GM12872 (cell line): ENCODE data around the gene HLF.

Experiments used
- TF ChIP-seq, protein P1 (sequence below): IDR thresholded peaks from 3 replicates; pipeline ENCODE4 v1.5.1; 2011; ENCODE audit warnings: low read depth, mild to moderate bottlenecking, low read length, moderate library complexity; ENCODE audit not compliant: insufficient read depth

Gene HLF

DNA sequence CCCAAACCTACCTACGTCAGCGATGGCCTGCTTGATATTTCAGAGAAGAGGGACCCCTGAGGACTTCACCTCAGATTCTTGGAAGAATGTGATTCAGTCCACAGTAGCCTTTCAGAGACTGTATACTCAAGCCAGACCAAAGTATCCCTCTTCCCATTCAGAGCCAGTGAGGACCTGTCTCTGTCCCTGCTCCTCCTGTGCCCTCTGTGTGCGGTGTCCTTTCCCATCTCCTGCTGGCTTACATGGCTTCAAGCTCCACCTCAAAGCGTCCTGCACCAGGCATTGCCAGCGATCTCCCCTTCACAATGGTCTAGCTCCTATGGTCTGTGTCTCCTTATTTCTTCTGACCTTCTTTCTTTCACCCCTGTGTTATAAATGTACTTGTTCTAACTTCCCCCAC, 39.5 kb upstream of the HLF start:
- TF ChIP-seq, protein P1, sequence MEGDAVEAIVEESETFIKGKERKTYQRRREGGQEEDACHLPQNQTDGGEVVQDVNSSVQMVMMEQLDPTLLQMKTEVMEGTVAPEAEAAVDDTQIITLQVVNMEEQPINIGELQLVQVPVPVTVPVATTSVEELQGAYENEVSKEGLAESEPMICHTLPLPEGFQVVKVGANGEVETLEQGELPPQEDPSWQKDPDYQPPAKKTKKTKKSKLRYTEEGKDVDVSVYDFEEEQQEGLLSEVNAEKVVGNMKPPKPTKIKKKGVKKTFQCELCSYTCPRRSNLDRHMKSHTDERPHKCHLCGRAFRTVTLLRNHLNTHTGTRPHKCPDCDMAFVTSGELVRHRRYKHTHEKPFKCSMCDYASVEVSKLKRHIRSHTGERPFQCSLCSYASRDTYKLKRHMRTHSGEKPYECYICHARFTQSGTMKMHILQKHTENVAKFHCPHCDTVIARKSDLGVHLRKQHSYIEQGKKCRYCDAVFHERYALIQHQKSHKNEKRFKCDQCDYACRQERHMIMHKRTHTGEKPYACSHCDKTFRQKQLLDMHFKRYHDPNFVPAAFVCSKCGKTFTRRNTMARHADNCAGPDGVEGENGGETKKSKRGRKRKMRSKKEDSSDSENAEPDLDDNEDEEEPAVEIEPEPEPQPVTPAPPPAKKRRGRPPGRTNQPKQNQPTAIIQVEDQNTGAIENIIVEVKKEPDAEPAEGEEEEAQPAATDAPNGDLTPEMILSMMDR, result no peak

DNA sequence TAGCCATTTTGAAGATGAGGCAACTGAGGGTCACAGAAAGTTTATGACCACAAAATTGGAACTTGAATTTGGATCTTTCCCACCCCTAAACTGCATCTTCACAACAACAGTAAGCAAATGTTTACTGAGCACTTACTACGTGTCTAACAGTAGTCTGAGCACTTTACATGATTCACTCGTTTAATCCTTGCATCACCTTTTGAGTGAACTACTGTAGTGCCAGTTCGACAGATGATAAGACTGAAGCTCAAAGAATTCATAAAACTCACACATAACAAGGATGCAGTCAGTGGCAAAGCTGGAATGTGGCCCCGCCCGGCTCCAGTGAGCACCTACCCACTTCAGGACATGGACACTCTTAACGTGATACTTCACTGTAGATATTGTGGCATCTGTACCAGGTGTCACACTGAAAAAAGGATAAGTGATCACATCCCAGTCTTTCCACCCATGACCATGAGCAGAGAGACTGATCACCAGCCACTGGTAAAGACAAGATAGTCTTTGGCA, 36.0 kb upstream of the HLF start:
- TF ChIP-seq, protein P1, result no peak

DNA sequence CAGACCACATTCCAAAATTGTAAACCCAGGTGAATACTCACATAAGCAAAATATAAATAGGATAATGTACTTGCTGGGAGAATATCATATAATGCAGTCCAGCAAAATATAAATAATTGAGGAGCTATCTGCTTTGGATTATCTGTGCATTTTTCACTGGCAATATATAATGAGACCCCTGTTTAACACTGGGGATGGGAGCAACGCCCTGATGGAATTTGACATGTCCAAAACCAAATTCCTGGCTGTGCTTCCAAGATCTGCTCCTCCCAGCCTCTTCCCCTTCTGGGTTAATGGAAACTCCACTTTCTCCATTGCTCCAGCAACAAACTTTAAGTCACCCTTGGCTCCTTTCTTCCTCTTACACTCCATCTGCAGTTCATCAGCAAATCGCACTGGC, 35.5 kb upstream of the HLF start:
- TF ChIP-seq, protein P1, result no peak

DNA sequence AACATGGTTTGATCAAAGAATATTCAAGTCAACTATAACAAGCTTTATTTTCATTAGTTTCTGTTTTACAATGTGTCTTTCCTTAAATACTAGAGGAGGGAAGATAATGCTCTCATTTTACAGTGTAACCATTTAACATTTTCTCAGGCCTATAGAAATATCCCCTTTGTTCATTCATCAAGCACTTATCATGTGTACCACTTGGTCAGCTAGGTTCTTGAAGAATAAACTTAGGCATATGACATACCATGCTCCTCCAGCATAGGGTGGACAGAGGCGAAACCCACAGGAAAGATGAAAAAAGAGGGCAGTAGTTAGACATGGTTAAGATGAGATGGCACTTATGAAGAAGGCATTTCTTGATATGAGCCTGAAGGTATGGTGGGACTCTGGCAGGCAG, 34.0 kb upstream of the HLF start:
- TF ChIP-seq, protein P1, result no peak

DNA sequence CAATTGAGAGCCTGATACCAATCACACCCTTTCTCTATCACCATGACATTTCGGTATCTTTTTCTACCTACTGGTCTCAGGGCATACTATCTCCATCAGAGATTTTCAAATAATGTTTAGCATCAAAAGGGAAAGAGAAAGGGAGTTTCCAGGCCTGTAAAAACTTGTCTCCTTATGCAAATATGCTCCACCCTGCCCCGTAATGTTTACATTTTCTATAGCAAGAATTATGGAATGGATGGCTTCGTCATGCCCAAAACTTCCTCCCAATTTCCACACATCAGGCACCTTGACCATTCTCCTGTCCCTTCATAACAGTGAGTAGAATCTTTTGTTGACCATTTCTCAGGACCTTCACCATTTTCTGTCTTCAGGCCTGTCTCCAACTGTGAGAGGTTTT, 30.9 kb upstream of the HLF start:
- TF ChIP-seq, protein P1, result no peak

DNA sequence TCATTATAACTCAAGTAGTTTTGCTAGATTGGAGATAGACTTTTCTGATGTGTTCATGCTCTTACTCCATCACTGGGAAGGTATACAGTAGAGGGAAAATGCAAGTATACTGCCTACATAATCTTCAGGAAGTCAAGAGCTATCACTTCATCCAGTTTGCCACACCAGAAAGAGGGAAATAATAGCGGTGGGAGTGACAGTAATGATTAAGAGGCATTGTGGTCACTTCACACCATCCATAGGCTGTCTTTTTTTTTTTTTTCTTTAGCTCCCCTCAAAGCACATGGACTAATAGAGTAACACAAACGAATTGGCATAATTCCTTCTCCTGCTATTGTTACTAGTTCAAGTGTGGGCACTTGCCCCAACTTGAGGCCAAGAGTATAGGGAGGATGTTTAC, 28.4 kb upstream of the HLF start:
- TF ChIP-seq, protein P1, result no peak

DNA sequence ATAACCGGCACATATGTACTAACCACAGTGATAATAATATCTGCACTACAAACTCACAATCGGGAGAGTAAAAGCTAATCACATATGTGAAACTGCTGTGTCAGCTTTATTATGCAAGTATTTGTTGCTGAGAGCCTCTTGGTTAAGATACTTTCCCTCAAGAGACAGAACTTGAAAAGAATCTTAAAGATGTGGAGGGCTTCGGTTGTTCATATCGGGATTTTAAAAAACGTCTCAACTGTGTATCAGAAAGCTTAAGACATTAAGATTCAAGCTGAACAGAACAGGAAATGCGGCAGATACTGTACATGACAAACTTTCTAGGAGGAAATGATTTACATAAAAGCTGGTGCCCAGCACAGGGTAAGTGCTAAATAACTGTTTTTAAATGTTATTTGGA, 27.5 kb upstream of the HLF start:
- TF ChIP-seq, protein P1, result no peak

DNA sequence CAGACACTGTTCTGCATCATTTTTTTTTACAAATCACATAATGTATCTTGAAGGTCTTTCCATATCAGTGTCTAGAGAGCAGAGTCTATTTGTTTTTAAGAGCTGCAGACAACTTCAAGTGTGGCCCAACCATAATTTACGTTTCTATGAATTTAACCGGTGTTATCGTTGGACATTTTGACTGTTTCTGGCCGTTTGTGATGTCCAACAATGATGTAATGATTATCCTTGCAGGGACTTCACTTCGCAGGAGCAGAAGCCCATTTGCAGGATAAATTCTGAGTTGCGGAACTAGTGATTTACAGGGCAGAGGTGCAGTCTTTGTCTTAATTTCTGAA, 26.9 kb upstream of the HLF start:
- TF ChIP-seq, protein P1, result no peak
